Left lobe of liver (tissue), 2 donors: ENCODE measurements around the gene LIN28A. TPM values are rescaled to one million over a fixed set of nuclear protein-coding genes. Genes with fewer than 3 reads are reported as not detected.

Source experiments
- ATAC-seq: fragments of 200-7000 bp; cut with Tn5 transposase; one replicate; pipeline ENCODE4 v1.9.1; 2020; ENCODE audit warnings: mild to moderate bottlenecking, moderate library complexity
- DNase-seq: peaks from one replicate; pipeline ENCODE4 v3.0.0-alpha.2; 2020; ENCODE audit warnings: low spot score
- total RNA-seq: library from RNA; stranded (reverse); gene quantifications from one replicate; pipeline ENCODE4 v1.2.1, GENCODE V29; 2021
- donor health status: DM: no; HTN: no; CAD: no; lungs with moderate emphysema.
- donor health status: DM: no; HTN: yes; CAD: no.

Gene LIN28A
- total RNA-seq, 1 donor from 2014 or later, result 1.1 TPM

- no peak for DNase-seq
- no peak for ATAC-seq
Measured at GRCh38 chr1:26477446-26478152, 67.0 kb downstream of the LIN28A start.

GRCh38 chr1:26478159-26478558 is 67.5 kb downstream of the LIN28A start:
- DNase-seq (no peak), ATAC-seq (no peak)

GRCh38 chr1:26478988-26479387 is 68.4 kb downstream of the LIN28A start:
- ATAC-seq (no peak), DNase-seq (no peak)

Other genes starting within 250 kb of the LIN28A start
- gene C1orf232, start 241.9 kb upstream of the LIN28A start, total RNA-seq, result not detected
- 23.7 TPM for gene ZNF593, start 240.9 kb upstream of the LIN28A start, total RNA-seq
- not detected for gene ZNF593OS, start 239.0 kb upstream of the LIN28A start, total RNA-seq
- 0.63 TPM for gene CNKSR1, start 233.3 kb upstream of the LIN28A start, total RNA-seq
- gene CATSPER4, start 220.2 kb upstream of the LIN28A start, total RNA-seq, result not detected
- 5.5 TPM for gene CEP85, start 176.6 kb upstream of the LIN28A start, total RNA-seq
- gene SH3BGRL3, start 130.7 kb upstream of the LIN28A start, total RNA-seq, result 31.5 TPM
- gene UBXN11, start 104.2 kb upstream of the LIN28A start, total RNA-seq, result 7.8 TPM
- 3.0 TPM for gene CD52, start 92.9 kb upstream of the LIN28A start, total RNA-seq
- 0.18 TPM for gene CRYBG2, start 56.7 kb upstream of the LIN28A start, total RNA-seq
- not detected for gene ZNF683, start 38.1 kb upstream of the LIN28A start, total RNA-seq
- gene DHDDS, start 21.5 kb downstream of the LIN28A start, total RNA-seq, result 25.9 TPM
- gene HMGN2, start 61.6 kb downstream of the LIN28A start, total RNA-seq, result 84.3 TPM
- 12.9 TPM for gene RPS6KA1, start 118.9 kb downstream of the LIN28A start, total RNA-seq